Smooth muscle cell (in vitro differentiated cells): ENCODE data around the gene WDR93. TPM values are rescaled to one million over a fixed set of nuclear protein-coding genes. Genes with fewer than 3 reads are reported as not detected.

Experiments
- DNase-seq: peaks from one replicate; lab custom pipeline; 2025; ENCODE audit not compliant: unreplicated experiment; lab: John Stamatoyannopoulos, UW
- H2AFZ ChIP-seq: fragments of 200-600 bp; sonication (generic); 2 replicates; pipeline ENCODE4 v1.6.0; 2016; ENCODE audit warnings: antibody characterized with exemption, low read depth, mild to moderate bottlenecking
- H3F3A ChIP-seq: fragments of 200-600 bp; sonication (generic); 2 replicates; pipeline ENCODE4 v1.6.0; 2017; ENCODE audit warnings: antibody characterized with exemption, low read depth
- H3K27ac ChIP-seq: fragments of 200-600 bp; sonication (generic); 2 replicates; pipeline ENCODE4 v1.5.1; 2016; ENCODE audit warnings: low read depth, mild to moderate bottlenecking
- H3K27me3 ChIP-seq: fragments of 200-600 bp; sonication (generic); 2 replicates; pipeline ENCODE4 v1.6.1; 2016; ENCODE audit warnings: low read depth, mild to moderate bottlenecking
- H3K36me3 ChIP-seq: fragments of 200-600 bp; sonication (generic); 2 replicates; pipeline ENCODE4 v1.5.1; 2016; ENCODE audit warnings: low read depth
- H3K4me1 ChIP-seq: fragments of 200-600 bp; sonication (generic); 2 replicates; pipeline ENCODE4 v1.5.1; 2016; ENCODE audit warnings: low read depth
- H3K4me2 ChIP-seq: fragments of 200-600 bp; sonication (generic); 2 replicates; pipeline ENCODE4 v1.6.0; 2016; ENCODE audit warnings: mild to moderate bottlenecking
- H3K4me3 ChIP-seq: fragments of 200-600 bp; sonication (generic); 2 replicates; pipeline ENCODE4 v1.5.1; 2016; ENCODE audit warnings: mild to moderate bottlenecking
- H3K79me2 ChIP-seq: fragments of 200-600 bp; sonication (generic); 2 replicates; pipeline ENCODE4 v1.6.0; 2016; ENCODE audit warnings: low read depth, mild to moderate bottlenecking
- H3K9ac ChIP-seq: fragments of 200-600 bp; sonication (generic); 2 replicates; pipeline ENCODE4 v1.6.0; 2016; ENCODE audit warnings: low read depth
- H3K9me3 ChIP-seq: fragments of 200-600 bp; sonication (generic); replicated peaks from 2 replicates; pipeline ENCODE4 v1.5.1; 2016; ENCODE audit warnings: low read depth
- H4K20me1 ChIP-seq: fragments of 200-600 bp; sonication (generic); 2 replicates; pipeline ENCODE4 v1.6.0; 2016; ENCODE audit warnings: low read depth
- CTCF ChIP-seq: fragments of 200-600 bp; sonication (generic); IDR thresholded peaks from 2 replicates; pipeline ENCODE4 v1.5.1; 2017; ENCODE audit warnings: borderline replicate concordance, mild to moderate bottlenecking, antibody characterized with exemption; ENCODE audit not compliant: insufficient read depth, poor library complexity, severe bottlenecking
- WGBS: methylation state at CpG from one replicate; pipeline ENCODE4 v1.1.7; 2016; ENCODE audit warnings: low lambda C conversion rate; 5-methylcytosine and 5-hydroxymethylcytosine counted together
- polyA plus RNA-seq: library from polyadenylated mRNA; unstranded; fragments of >200 nt; fragmentation: Nextera tagmentation; extraction: Ambion mirVana; gene quantifications from 2 replicates; pipeline ENCODE4 v1.2.1, GENCODE V29; 2016
- total RNA-seq: library from RNA; depleted of rRNA; stranded (reverse); fragments of >200 nt; gene quantifications from 2 replicates; pipeline ENCODE4 v1.2.3, GENCODE V29; 2014

WDR93 gene
- total and polyA plus RNA-seq, 2 experiments from 2014 or later, result 0.80 TPM; not detected in 1

- H3K27me3 ChIP-seq, result no peaks in the 10 kb centered on the region
- DNase-seq, result no peak
- no peaks in the 10 kb centered on the region for H3K36me3 ChIP-seq
- no peak overlapping the region for H2AFZ ChIP-seq
- H3K27ac ChIP-seq, result no peak overlapping the region
- WGBS, result 92% methylated on average over 15 of the region's 15 CpGs
- no peak overlapping the region for H3K4me2 ChIP-seq
- H3K4me1 ChIP-seq, result no peaks in the 10 kb centered on the region
- H4K20me1 ChIP-seq, result no peaks in the 10 kb centered on the region
- no peaks in the 10 kb centered on the region for H3K79me2 ChIP-seq
- no peaks in the 10 kb centered on the region for H3K9me3 ChIP-seq
- no peak for TF ChIP-seq CTCF
- H3K9ac ChIP-seq, result no peak overlapping the region
- H3K4me3 ChIP-seq, result no peak overlapping the region
- H3F3A ChIP-seq, result no peaks in the 10 kb centered on the region
These were observed 20.7 kb upstream of the WDR93 start for GRCh38 chr15:89669941-89670340.

GRCh38 chr15:89670971-89671560 is 19.5 kb upstream of the WDR93 start:
- H3K27ac ChIP-seq, result no peak overlapping the region
- H4K20me1 ChIP-seq, result no peaks in the 10 kb centered on the region
- no peak overlapping the region for H3K4me2 ChIP-seq
- DNase-seq, result no peak
- H3K79me2 ChIP-seq, result no peaks in the 10 kb centered on the region
- no peak overlapping the region for H3K9ac ChIP-seq
- no peak overlapping the region for H2AFZ ChIP-seq
- no peaks in the 10 kb centered on the region for H3K27me3 ChIP-seq
- no peak overlapping the region for H3K4me3 ChIP-seq
- H3F3A ChIP-seq, result no peaks in the 10 kb centered on the region
- no peaks in the 10 kb centered on the region for H3K4me1 ChIP-seq
- WGBS, result 88% methylated on average over 12 of the region's 12 CpGs
- H3K36me3 ChIP-seq, result no peaks in the 10 kb centered on the region
- TF ChIP-seq CTCF, result no peak
- H3K9me3 ChIP-seq, result no peaks in the 10 kb centered on the region

- H3K4me3 ChIP-seq, result no peak overlapping the region
- no peak for DNase-seq
- no peak overlapping the region for H2AFZ ChIP-seq
- no peaks in the 10 kb centered on the region for H3K9me3 ChIP-seq
- H3K27me3 ChIP-seq, result no peaks in the 10 kb centered on the region
- H4K20me1 ChIP-seq, result no peaks in the 10 kb centered on the region
- TF ChIP-seq CTCF, result no peak
- H3K79me2 ChIP-seq, result no peaks in the 10 kb centered on the region
- no peaks in the 10 kb centered on the region for H3K4me1 ChIP-seq
- no peaks in the 10 kb centered on the region for H3K36me3 ChIP-seq
- H3K27ac ChIP-seq, result no peak overlapping the region
- no peak overlapping the region for H3K9ac ChIP-seq
- no peak overlapping the region for H3K4me2 ChIP-seq
- H3F3A ChIP-seq, result no peaks in the 10 kb centered on the region
- WGBS, result 40% methylated on average over 4 of the region's 4 CpGs
These were observed 18.9 kb upstream of the WDR93 start for GRCh38 chr15:89671687-89672086.
